ENCODE measurements around the gene SPATA6.
A peak's percentile ranks its signal among the peaks of the same experiment; 100 is the strongest.
"Not testable (repeated sequence)": the region's sequence is repeated elsewhere in the genome, so short reads cannot be mapped to it uniquely, and the experiment has no call there.

Gene SPATA6

GRCh38 chr1:48471691-48472576 is at the start of gene SPATA6:
Gene SPATA6 (minus strand): TSS chr1:48472204. CDS start chr1:48472008, 196 bp downstream.
- DNase-seq (ENCODE audit: low spot score) = peak; percentile 88

GRCh38 chr1:48519896-48520295 is 47.9 kb upstream of the SPATA6 start:
- DNase-seq (ENCODE audit: low spot score) = not testable (repeated sequence)

GRCh38 chr1:48506870-48507269 is 34.9 kb upstream of the SPATA6 start:
- no peak for DNase-seq (ENCODE audit: low spot score)

GRCh38 chr1:48500541-48501450 is 28.8 kb upstream of the SPATA6 start:
- DNase-seq (ENCODE audit: low spot score) = no peak

- no peak for DNase-seq (ENCODE audit: low spot score)
These were observed 27.3 kb upstream of the SPATA6 start for GRCh38 chr1:48499211-48499735.

- DNase-seq (ENCODE audit: low spot score) = peak; percentile 55
These were observed 26.2 kb upstream of the SPATA6 start for GRCh38 chr1:48498096-48498791.

GRCh38 chr1:48495911-48496310 is 23.9 kb upstream of the SPATA6 start:
- no peak for DNase-seq (ENCODE audit: low spot score)

GRCh38 chr1:48495166-48495565 is 23.2 kb upstream of the SPATA6 start:
- no peak for DNase-seq (ENCODE audit: low spot score)

- peak; percentile 54 for DNase-seq (ENCODE audit: low spot score)
These were observed 22.2 kb upstream of the SPATA6 start for GRCh38 chr1:48493970-48494769.

GRCh38 chr1:48493041-48493440 is 21.0 kb upstream of the SPATA6 start:
- no peak for DNase-seq (ENCODE audit: low spot score)

- no peak for DNase-seq (ENCODE audit: low spot score)
These were observed 20.4 kb upstream of the SPATA6 start for GRCh38 chr1:48492392-48492791.

- no peak for DNase-seq (ENCODE audit: low spot score)
These were observed 16.7 kb upstream of the SPATA6 start for GRCh38 chr1:48488721-48489120.

GRCh38 chr1:48480504-48480903 is 8.5 kb upstream of the SPATA6 start:
- no peak for DNase-seq (ENCODE audit: low spot score)

- DNase-seq (ENCODE audit: low spot score) = not testable (repeated sequence)
These were observed 8.0 kb upstream of the SPATA6 start for GRCh38 chr1:48480023-48480422.

GRCh38 chr1:48472638-48473037 is 634 bp upstream of the SPATA6 start:
- DNase-seq (ENCODE audit: low spot score) = no peak

- no peak for DNase-seq (ENCODE audit: low spot score)
These were observed 884 bp downstream of the SPATA6 start for GRCh38 chr1:48470950-48471690.

GRCh38 chr1:48470481-48470855 is 1.5 kb downstream of the SPATA6 start:
- DNase-seq (ENCODE audit: low spot score) = no peak

GRCh38 chr1:48469616-48470480 is 2.2 kb downstream of the SPATA6 start:
- peak; percentile 31 for DNase-seq (ENCODE audit: low spot score)

- DNase-seq (ENCODE audit: low spot score) = no peak
These were observed 5.4 kb downstream of the SPATA6 start for GRCh38 chr1:48466594-48466993.

Data from hepatic stellate cell (primary cell).